ENCODE results near the gene WDFY3. TPM values are rescaled to one million over a fixed set of nuclear protein-coding genes. Genes with fewer than 3 reads are reported as not detected.

WDFY3 gene
- total and polyA plus RNA-seq, 9 of the 15 experiments (the other 6 are each of a cell fraction or from before 2014, with no cell fraction given) = 0.58 to 13.5 (median 9.4) TPM

- Histone ChIP-seq H3K9me1 (ENCODE audit: control insufficient read depth, insufficient read depth, low read length) (no peaks in the 10 kb centered on the region), H3K27ac (ENCODE audit: extremely low read depth, low read depth, low read length) (no peak overlapping the region), H4K20me1 (replicated peaks; ENCODE audit: control insufficient read depth, insufficient read depth, low read length) (no peaks in the 10 kb centered on the region), H3K4me3 (no peak overlapping the region), H3K4me1 (replicated peaks in 1 of 2; ENCODE audit: control insufficient read depth in 2 of 2, insufficient read depth in 2 of 2, low read length in 2 of 2) (no peaks in the 10 kb centered on the region), H3K27me3 (ENCODE audit: control insufficient read depth in 2 of 2, insufficient read depth in 2 of 2, low read length in 2 of 2) (no peaks in the 10 kb centered on the region), H3K9me3 (replicated peaks; ENCODE audit: control insufficient read depth, insufficient read depth, low read depth, low read length) (no peaks in the 10 kb centered on the region), H3K9ac (ENCODE audit: insufficient read depth in 1 of 2, low read depth in 2 of 2, low read length in 2 of 2) (no peak overlapping the region), H3K4me2 (ENCODE audit: insufficient read depth, low read length) (no peak overlapping the region), H3K36me3 (ENCODE audit: control insufficient read depth, insufficient read depth, low read length) (no peaks in the 10 kb centered on the region), H3K79me2 (ENCODE audit: control insufficient read depth, insufficient read depth, low read length) (no peaks in the 10 kb centered on the region), H2AFZ (ENCODE audit: low read depth, low read length) (no peak overlapping the region)
- TF ChIP-seq GABPB1 (CRISPR knock-in tag; IDR thresholded peaks at IDR 0.05) (no peak), ZNF76 (CRISPR knock-in tag; IDR thresholded peaks at IDR 0.05; ENCODE audit: borderline replicate concordance) (no peak), SMAD4 (CRISPR knock-in tag; conservative IDR thresholded peaks at IDR 0.05) (no peak), TRIM24 (IDR thresholded peaks at IDR 0.05) (no peak), PHTF2 (CRISPR knock-in tag; IDR thresholded peaks at IDR 0.05) (no peak), ETV5 (CRISPR knock-in tag; IDR thresholded peaks at IDR 0.05; ENCODE audit: low read depth) (no peak)
- TF ChIP-seq, protein P1, sequence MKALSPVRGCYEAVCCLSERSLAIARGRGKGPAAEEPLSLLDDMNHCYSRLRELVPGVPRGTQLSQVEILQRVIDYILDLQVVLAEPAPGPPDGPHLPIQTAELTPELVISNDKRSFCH (CRISPR knock-in tag; IDR thresholded peaks at IDR 0.05) = no peak
- TF ChIP-seq, protein P1 (tag; IDR thresholded peaks at IDR 0.05) = no peak
- no TSS peak for BruUV-seq (replicated peaks)
- no peak for ATAC-seq
- in situ Hi-C loops (cut with MboI) = no loop called here
- DNase-seq (ENCODE audit: extremely low read depth in 1 of 4, low spot score in 3 of 4) = no peak
- no peak for FAIRE-seq
- WGBS (ENCODE audit: insufficient coverage, low coverage, missing lambda C conversion rate) = 28% methylated on average over 2 of the region's 2 CpGs
- intact Hi-C loops (cut with micrococcal nuclease) = no loop called here
- POLR2A ChIA-PET = no interaction called here
- CTCF ChIA-PET (ENCODE audit: low intra/inter-chr PET ratio) = no interaction called here
Measured at GRCh38 chr4:84803116-84803515, 163.4 kb downstream of the WDFY3 start.
